ENCODE measurements around the gene BACH1.
"Not testable (repeated sequence)": the region's sequence is repeated elsewhere in the genome, so short reads cannot be mapped to it uniquely, and the experiment has no call there.

The BACH1 gene

GRCh38 chr21:29271927-29272333 lies 26.8 kb upstream of the BACH1 start:
- no peak for DNase-seq (ENCODE audit: low spot score)
- ChIA-PET CTCF (no interaction called here), POLR2A (ENCODE audit: low non-redundant PET) (no interaction called here)

GRCh38 chr21:29277442-29277841 lies 21.3 kb upstream of the BACH1 start:
- ChIA-PET POLR2A (ENCODE audit: low non-redundant PET) (no interaction called here), CTCF (no interaction called here)
- DNase-seq (ENCODE audit: low spot score) = no peak
- no peak overlapping the region for H3K27ac ChIP-seq
- TF ChIP-seq, protein P1, sequence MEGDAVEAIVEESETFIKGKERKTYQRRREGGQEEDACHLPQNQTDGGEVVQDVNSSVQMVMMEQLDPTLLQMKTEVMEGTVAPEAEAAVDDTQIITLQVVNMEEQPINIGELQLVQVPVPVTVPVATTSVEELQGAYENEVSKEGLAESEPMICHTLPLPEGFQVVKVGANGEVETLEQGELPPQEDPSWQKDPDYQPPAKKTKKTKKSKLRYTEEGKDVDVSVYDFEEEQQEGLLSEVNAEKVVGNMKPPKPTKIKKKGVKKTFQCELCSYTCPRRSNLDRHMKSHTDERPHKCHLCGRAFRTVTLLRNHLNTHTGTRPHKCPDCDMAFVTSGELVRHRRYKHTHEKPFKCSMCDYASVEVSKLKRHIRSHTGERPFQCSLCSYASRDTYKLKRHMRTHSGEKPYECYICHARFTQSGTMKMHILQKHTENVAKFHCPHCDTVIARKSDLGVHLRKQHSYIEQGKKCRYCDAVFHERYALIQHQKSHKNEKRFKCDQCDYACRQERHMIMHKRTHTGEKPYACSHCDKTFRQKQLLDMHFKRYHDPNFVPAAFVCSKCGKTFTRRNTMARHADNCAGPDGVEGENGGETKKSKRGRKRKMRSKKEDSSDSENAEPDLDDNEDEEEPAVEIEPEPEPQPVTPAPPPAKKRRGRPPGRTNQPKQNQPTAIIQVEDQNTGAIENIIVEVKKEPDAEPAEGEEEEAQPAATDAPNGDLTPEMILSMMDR (conservative IDR thresholded peaks at IDR 0.05; ENCODE audit: low read depth) = no peak

More at GRCh38 chr21:29271927-29272333, 26.8 kb upstream of the BACH1 start:
- TF ChIP-seq, protein P1 (conservative IDR thresholded peaks at IDR 0.05; ENCODE audit: low read depth) = no peak
- no peak overlapping the region for H3K27ac ChIP-seq

DNA sequence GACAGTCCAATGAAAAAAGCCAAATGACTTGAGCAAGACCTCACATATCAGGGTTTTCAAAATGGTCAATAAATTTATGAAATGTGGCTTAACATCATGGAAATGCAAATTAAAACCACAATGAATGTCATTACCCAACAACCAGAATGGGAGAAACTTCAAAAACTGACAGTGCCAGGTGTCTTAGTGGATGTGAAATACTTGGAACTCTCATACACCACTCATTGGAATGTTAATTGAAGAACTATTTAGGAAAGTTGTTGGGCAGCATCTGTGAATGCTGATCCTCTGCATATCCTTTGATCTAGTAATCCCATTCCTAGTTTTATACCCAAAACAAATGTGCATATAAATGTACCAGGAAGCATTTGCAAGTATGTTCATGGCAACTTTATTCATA lies 19.2 kb upstream of the BACH1 start:
- no peak for DNase-seq (ENCODE audit: low spot score)
- H3K27ac ChIP-seq = no peak overlapping the region
- CTCF ChIA-PET = no interaction called here
- POLR2A ChIA-PET (ENCODE audit: low non-redundant PET) = no interaction called here
- TF ChIP-seq, protein P1 (conservative IDR thresholded peaks at IDR 0.05; ENCODE audit: low read depth) = no peak

DNA sequence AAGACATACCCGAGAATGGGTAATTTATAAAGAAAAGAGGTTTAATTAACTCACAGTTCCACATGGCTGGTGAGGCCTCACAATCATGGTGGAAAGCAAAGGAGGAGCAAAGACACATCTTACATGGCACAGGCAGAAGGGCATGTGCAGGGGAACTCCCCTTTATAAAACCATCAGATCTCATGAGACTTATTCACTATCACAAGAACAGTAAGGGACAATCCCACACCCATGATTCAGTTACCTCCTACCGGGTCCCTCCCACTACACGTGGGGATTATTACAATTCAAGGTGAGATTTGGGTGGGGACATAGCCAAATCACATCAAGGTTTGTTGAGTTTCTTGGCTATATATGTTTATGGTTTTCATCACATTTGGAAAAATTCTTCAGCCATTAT lies 16.9 kb upstream of the BACH1 start:
- DNase-seq (ENCODE audit: low spot score); H3K27ac ChIP-seq; POLR2A ChIA-PET (ENCODE audit: low non-redundant PET); CTCF ChIA-PET: not testable (repeated sequence)

- no peak overlapping the region for H3K27ac ChIP-seq
- CTCF ChIA-PET = interaction anchor here (0.9 kb wide), 1 partner anchor 91 kb away, joined by 4 read pairs; no protein-coding TSS in a partner anchor
- TF ChIP-seq, protein P1 (conservative IDR thresholded peaks at IDR 0.05; ENCODE audit: low read depth) = no peak
- POLR2A ChIA-PET (ENCODE audit: low non-redundant PET) = no interaction called here
- DNase-seq (ENCODE audit: low spot score) = no peak
Observed at GRCh38 chr21:29287383-29287782, 11.3 kb upstream of the BACH1 start.

DNA sequence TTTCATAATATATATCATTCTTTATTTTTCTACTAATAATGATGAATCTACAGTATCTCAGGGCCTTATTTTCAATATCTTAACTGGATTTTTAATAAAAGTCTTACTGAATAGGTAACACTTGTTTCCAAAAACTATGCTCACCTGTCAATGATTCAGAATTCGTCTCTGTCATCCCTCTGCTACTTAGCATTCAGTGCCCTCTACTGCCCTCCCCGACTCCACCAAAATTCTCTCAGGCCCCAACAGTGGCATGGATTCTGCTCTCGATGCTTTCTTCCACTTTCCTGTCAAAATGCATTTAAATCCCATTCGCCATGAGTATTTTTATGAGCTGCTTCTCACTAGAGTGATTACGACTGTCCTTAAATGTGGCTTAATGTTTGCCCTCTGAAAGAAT lies 10.5 kb upstream of the BACH1 start:
- ChIA-PET CTCF (interaction anchor here (0.6 to 1.1 kb wide), 2 partner anchors 124 to 206 kb away, joined by 3 to 4 read pairs; no protein-coding TSS in a partner anchor), POLR2A (ENCODE audit: low non-redundant PET) (no interaction called here)
- no peak overlapping the region for H3K27ac ChIP-seq
- no peak for DNase-seq (ENCODE audit: low spot score)
- TF ChIP-seq, protein P1 (conservative IDR thresholded peaks at IDR 0.05; ENCODE audit: low read depth) = no peak

DNA sequence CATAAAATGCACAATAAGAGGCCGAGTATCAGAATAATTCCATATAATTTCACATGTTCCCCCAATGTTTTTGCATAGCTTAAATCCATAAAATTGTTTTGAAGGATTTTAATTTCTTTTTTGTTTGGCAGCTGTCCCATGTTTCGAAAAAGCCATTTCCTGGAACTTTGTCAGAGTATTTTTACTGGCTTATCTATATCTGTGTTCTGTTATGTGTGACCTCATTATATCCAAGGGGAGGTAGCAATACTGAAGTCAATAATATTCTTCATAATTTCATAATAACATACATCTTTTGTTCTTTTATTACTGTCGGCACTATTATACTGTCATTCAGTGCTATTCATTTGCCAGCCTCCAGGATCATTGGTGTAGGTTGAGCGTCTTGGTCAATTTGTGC lies 9.4 kb upstream of the BACH1 start:
- no peak for DNase-seq (ENCODE audit: low spot score)
- TF ChIP-seq, protein P1 (conservative IDR thresholded peaks at IDR 0.05; ENCODE audit: low read depth) = no peak
- H3K27ac ChIP-seq = no peak overlapping the region
- CTCF ChIA-PET = interaction anchor here (1.1 kb wide), 1 partner anchor 125 kb away, joined by 3 read pairs; no protein-coding TSS in a partner anchor
- POLR2A ChIA-PET (ENCODE audit: low non-redundant PET) = no interaction called here

Measured in RWPE1 (cell line).